Measurements from ENCODE around the gene RMI1. TPM values are rescaled to one million over a fixed set of nuclear protein-coding genes. Genes with fewer than 3 reads are reported as not detected.
"Not testable (repeated sequence)": the region's sequence is repeated elsewhere in the genome, so short reads cannot be mapped to it uniquely, and the experiment has no call there.

RMI1 gene
- total RNA-seq, 1 donor from 2014 or later, result 3.9 TPM

DNA sequence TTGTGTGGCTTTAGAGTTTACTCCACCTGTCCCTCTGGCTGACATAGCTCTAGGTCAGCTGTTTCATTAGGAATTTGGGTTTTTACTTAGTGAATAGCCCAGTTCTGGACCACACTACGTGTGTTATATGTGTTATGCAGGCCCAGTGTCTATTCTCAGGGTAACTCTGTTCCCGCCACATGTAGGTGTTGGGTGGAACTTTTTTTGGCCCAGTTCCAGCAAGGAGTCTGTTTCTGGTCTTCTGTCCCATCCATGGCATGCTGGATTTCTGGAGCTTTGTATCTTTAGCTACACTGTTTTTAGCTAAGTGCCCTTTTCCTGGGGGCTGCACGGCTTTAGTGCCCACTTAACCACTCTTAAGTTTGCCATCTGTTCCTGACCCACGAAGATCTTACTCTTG, 15.5 kb downstream of the RMI1 start:
- DNase-seq (ENCODE audit: low spot score), result no peak
- intact Hi-C loops (cut with DNase I), result no loop called here

DNA sequence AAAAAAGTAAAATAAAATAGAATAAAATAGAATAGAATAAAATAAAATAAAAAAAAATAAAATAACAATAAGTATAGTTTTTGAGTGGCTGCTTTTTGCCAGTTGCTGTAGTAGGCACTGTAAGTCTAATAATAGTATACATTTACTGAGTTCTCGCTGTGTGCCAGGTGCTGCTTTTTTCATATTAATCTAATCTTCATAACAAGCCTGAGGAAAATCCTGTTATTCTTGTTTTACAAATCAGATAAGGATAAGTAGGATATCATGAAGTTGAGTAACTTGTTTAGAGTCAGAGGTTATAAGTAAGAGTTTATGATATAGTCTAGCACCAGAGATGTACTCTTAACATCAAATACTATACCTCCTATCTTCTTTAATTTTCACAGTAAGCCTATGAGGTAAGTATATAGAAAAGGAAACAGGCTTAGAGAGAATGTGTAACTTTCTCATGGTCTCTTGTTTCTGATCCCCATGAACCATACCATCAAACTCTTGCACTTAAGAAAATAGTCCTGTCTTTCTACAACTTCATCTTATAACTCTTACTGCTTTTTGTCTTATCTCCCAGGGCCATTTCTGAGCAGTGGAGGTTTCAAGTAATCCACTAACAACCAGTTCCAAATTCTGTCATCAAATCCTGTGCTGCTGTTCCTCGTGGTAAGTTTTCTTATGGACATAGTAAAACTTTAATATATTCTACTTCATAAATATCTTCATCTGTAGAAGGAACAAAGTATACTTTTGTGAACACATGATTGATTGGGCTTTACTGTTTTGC, 18.7 kb downstream of the RMI1 start:
- DNase-seq (ENCODE audit: low spot score), result no peak
- intact Hi-C loops (cut with DNase I), result no loop called here

DNA sequence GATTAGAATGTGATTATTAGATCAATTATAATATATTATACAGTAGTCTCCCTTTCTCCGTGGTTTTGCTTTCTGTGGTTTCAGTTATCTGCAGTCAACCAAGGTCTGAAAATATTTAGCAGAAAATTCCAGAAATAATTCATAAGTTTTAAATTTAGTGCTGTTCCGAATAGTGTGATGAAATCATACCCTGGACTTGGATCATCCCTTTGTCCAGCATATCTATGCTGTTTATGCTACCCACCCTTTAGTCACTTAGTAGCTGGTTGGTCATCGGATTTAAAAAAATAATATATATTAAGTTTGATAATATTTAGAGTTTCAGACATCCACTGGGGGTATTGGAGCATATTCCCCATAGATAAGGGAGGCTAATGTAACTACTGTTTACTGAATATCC, 19.6 kb downstream of the RMI1 start:
- no peak for DNase-seq (ENCODE audit: low spot score)
- intact Hi-C loops (cut with DNase I), result no loop called here

DNA sequence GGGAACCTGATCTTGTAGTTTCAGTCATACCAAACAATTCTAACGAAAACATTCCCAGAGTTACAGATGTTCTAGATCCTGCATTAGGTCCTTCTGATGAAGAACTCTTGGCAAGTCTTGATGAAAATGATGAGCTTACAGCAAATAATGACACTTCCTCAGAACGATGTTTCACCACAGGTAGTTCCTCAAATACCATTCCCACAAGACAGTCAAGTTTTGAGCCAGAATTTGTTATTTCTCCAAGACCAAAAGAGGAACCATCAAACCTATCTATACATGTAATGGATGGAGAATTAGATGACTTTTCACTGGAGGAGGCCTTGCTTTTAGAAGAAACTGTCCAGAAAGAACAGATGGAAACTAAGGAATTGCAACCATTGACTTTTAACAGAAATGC, 21.0 kb downstream of the RMI1 start:
- intact Hi-C loops (cut with DNase I), result no loop called here

DNA sequence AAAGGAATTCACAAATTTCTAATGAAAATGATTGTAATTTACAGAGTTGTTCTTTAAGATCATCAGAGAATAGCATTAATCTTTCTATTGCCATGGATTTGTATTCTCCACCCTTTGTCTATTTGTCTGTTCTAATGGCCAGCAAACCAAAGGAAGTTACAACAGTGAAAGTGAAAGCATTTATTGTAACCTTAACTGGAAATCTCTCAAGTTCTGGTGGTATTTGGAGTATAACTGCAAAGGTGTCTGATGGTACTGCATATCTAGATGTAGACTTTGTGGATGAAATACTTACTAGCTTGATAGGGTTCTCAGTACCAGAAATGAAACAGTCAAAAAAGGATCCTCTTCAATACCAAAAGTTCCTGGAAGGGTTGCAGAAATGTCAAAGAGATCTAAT, 21.7 kb downstream of the RMI1 start:
- intact Hi-C loops (cut with DNase I), result no loop called here
- DNase-seq (ENCODE audit: low spot score), result no peak

More for the DNA sequence above, 21.0 kb downstream of the RMI1 start:
- no peak for DNase-seq (ENCODE audit: low spot score)

DNA sequence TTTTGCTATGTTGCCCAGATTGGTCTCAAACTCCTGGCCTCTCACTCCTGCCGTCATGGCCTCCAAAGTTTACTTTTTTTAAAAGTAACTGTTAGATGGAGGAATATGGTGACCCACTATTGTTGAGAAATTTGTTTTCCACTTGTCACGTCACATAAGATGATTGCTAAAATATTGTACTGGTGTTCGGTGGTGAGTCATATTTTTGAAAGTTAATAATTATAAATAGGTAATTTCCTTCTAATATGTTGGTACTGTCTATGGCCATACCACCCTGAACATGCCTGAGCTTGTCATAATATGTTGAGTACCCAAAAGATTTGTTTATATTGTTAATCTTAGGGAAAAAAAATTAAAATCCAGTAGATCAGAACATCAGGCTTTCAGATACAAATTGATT, 22.6 kb downstream of the RMI1 start:
- no peak for DNase-seq (ENCODE audit: low spot score)
- intact Hi-C loops (cut with DNase I), result no loop called here

DNA sequence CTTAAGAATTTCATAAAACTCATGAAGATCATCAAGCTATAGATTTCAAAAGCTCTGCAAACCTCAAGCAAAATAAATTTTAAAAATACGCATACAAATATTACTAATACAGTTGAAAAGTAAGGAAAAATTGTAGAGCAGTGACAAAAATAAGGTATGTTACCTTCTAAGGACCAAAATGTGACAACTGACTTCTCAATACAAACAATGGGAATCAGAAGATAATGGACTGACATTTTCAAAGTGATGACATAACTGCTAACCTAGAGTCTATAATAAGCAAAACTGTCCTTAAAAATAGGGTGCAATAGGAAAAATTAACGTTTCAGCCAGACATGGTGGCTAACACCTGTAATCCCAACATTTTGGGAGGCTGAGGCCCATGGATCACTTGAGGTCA, 27.1 kb downstream of the RMI1 start:
- intact Hi-C loops (cut with DNase I), result no loop called here

DNA sequence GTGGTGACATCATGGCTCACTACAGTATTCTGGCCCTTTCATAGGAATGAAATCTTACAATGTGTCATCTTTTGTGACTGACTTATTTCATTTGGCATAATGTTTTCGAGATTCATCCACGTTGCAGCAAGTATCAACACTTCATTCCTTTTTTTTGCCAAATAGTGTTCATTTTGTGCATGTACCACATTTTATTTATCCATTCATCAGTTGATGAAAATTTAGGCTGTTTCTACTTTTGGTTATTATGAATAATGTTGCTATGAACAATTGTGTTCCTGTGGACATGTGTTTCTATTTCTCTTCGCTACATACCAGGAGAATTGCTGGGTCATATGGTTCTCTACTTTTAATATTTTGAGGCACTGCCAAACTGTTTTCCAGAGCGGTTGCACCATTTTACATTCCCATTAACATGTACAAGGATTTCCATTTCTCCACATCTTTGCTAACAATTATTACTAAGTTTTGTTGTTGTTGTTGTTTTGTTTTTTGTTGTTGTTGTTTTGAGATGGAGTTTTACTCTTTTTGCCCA, 43.5 kb downstream of the RMI1 start:
- intact Hi-C loops (cut with DNase I), result no loop called here
- no peak for DNase-seq (ENCODE audit: low spot score)

More for the DNA sequence above, 27.1 kb downstream of the RMI1 start:
- DNase-seq (ENCODE audit: low spot score), result no peak

DNA sequence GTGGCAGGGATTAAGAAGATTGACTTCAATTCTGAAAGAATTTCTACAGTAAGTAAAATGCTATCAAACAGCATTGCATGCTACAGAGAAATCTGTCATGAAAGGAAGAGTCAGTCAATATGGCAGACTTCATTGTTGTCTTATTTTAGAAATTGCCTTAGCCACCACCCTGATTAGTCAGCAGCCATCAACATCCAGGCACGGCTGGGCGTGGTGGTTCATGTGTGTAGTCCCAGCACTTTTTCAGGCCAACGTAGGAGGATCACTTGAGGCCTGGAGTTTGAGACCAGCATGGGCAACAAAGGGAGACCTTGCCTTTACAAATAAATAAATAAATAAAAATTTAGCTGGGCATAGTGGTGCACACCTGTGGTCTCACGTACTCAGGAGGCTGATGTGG, 46.6 kb downstream of the RMI1 start:
- intact Hi-C loops (cut with DNase I), result no loop called here
- no peak for DNase-seq (ENCODE audit: low spot score)

DNA sequence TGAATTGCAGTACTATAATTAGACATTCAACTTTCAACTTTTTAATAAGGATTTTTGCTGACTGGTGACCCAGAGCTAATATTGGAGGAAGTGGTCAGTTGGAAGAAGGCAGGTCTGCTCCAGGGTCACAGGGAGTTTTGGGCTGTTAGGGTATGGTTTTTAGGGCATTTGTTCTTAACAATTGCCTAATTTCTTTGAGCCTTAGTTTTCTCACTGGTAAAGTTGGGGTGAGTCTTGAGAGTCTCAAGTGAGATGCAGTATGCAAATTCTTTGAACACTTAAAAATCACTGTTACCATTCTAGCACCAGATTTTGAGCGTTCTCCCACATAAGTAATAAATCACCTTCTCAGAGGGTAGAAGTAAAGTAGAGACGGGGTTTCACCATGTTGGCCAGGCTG, 50.9 kb downstream of the RMI1 start:
- intact Hi-C loops (cut with DNase I), result no loop called here

DNA sequence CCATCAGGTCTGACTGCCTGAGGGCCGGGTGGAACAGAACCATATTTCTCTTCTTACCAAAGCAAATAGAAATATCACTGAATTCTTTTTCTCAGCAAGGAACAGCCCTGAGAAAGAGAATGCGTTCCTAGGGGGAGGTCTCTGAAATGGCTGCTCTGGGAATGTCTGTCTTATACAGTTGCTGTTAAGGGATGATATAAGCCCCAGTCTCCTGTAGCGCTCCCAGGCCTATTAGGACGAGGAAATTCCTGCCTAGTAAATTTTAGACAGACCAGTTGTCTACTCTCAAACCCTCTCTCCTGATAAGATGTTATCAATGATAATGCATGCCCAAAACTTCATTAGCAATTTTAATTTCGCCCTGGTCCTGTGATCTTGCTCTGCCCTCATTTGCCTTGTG, 61.3 kb downstream of the RMI1 start:
- DNase-seq (ENCODE audit: low spot score); intact Hi-C loops (cut with DNase I): not testable (repeated sequence)

More for the DNA sequence above, 50.9 kb downstream of the RMI1 start:
- DNase-seq (ENCODE audit: low spot score), result no peak

DNA sequence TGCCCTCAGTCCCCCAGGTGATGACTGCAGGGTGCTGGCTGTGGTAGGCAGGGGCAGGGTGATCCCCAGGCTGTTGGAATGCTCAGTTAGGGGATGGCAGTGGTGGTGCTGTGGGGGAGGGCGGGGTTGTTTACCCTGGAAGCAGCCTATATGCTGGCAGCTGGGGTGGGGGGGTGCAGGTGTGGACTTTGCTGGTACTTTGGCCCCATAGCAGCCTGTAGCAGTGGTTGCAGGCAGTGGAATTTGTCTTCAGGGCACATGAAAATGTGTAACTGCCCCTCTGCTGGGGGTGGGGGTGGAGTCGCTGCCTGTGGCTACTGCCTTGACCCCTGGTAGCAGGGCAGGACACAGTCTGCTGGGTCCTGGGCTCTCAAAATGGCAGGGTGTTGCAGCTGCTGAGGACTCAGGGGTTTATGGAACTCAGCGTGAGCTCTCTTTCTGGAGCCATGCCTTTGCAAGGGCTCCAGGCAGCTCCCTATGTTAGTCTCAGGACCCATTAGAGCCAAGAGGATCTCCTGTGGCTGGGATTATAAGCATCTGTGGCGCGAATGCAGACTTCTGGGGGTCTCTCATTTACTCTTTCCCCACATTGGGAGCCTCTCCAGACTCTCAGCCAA, 65.0 kb downstream of the RMI1 start:
- no peak for DNase-seq (ENCODE audit: low spot score)
- intact Hi-C loops (cut with DNase I), result no loop called here

Small RNA genes within 50 kb of the gene (microRNA-seq; reads per million reads assigned to microRNA genes)
- gene MIR7-1, result 11.1 reads per million, percentile 24 among the genes with 10 or more reads in this experiment

Other genes with a start within 250 kb of the RMI1 start
- gene GKAP1, start 163.0 kb upstream of the RMI1 start, total RNA-seq, result 17.2 TPM
- 3.0 TPM for gene KIF27, start 59.4 kb upstream of the RMI1 start, total RNA-seq
- 303 TPM for gene HNRNPK, start 590 bp upstream of the RMI1 start, total RNA-seq

All from cardiac septum (tissue), 1 donor.